Neuron (in vitro differentiated cells): ENCODE results near the gene GASK1A.
"Not testable (repeated sequence)": the region's sequence is repeated elsewhere in the genome, so short reads cannot be mapped to it uniquely, and the experiment has no call there.

ENCODE experiments used
- H2AFZ ChIP-seq: one replicate; pipeline ENCODE4 v1.6.1; 2013; ENCODE audit warnings: low read depth, mild to moderate bottlenecking, inconsistent platforms, low read length, moderate library complexity
- H3K27me3 ChIP-seq: one replicate; pipeline ENCODE4 v1.6.1; 2013; ENCODE audit warnings: low read length; ENCODE audit not compliant: insufficient read depth
- H3K36me3 ChIP-seq: one replicate; pipeline ENCODE4 v1.6.1; 2013; ENCODE audit warnings: low read length; ENCODE audit not compliant: insufficient read depth
- H3K4me1 ChIP-seq: one replicate; pipeline ENCODE4 v1.6.1; 2013; ENCODE audit warnings: low read length; ENCODE audit not compliant: insufficient read depth
- H3K4me3 ChIP-seq: 2 replicates; pipeline ENCODE4 v1.5.1; 2013; ENCODE audit warnings: mild to moderate bottlenecking, low read length, moderate library complexity
- H3K9me3 ChIP-seq: one replicate; pipeline ENCODE4 v1.6.1; 2013; ENCODE audit warnings: low read length

GASK1A gene

DNA sequence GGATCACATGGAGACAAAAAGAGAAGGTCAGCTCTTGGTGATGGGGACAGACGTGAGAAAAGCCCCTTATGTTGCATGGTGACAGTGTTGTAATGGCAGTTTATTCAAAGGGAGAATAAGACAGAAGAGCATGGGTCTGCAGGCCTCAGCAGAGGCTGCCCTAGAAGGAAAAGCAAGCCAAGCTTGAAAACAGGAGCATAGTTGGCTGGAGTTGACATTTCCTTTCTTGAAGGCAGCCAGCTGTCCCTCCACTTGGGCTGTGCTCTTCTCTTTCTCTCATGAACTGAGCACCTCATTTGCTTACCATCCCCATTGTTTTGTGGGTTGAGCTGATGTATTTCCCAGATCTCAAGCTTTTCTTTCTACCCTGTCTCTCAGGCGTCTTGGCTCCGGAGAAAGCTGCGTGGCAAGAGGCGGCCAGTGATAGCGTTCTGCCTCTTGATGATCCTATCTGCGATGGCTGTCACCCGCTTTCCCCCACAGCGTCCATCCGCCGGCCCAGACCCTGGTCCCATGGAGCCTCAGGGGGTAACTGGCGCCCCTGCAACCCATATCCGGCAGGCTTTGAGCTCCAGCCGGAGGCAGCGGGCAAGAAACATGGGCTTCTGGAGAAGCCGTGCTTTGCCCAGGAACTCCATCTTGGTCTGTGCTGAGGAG, 52.9 kb downstream of the GASK1A start:
- Histone ChIP-seq H3K27me3 (peaks cover 14% of the 10 kb centered on the region), H3K36me3 (no peaks in the 10 kb centered on the region), H3K9me3 (no peaks in the 10 kb centered on the region), H2AFZ (no peak overlapping the region), H3K4me3 (no peak overlapping the region), H3K4me1 (no peaks in the 10 kb centered on the region)

DNA sequence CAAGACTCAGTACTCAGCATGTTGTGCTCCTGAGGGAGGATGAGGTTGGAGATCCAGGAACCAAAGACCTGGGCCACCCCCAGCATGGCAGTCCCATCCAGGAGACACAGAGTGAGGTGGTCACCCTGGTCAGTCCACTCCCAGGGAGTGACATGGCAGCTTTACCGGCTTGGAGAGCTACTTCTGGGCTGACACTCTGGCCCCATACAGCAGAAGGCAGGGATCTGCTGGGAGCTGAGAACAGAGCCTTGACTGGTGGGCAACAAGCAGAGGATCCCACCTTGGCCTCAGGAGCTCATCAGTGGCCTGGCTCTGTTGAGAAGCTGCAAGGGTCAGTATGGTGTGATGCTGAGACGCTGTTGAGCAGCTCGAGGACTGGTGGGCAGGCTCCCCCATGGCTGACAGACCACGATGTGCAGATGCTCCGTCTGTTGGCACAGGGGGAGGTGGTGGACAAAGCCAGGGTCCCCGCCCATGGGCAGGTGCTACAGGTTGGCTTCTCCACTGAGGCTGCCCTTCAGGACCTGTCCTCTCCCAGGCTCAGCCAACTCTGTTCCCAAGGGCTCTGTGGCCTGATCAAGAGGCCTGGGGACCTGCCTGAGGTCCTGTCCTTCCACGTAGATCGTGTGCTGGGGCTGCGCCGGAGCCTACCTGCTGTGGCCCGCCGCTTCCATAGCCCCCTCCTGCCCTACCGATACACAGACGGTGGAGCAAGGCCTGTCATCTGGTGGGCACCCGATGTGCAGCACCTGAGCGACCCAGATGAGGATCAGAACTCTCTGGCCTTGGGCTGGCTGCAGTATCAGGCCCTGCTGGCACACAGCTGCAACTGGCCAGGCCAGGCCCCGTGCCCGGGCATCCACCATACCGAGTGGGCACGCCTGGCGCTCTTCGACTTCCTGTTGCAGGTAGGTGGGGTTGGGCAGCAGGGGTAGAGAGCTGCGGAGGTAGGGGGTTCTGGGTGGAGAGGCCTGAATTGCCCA, 53.8 kb downstream of the GASK1A start:
- no peaks in the 10 kb centered on the region for H3K4me1 ChIP-seq
- no peak overlapping the region for H2AFZ ChIP-seq

DNA sequence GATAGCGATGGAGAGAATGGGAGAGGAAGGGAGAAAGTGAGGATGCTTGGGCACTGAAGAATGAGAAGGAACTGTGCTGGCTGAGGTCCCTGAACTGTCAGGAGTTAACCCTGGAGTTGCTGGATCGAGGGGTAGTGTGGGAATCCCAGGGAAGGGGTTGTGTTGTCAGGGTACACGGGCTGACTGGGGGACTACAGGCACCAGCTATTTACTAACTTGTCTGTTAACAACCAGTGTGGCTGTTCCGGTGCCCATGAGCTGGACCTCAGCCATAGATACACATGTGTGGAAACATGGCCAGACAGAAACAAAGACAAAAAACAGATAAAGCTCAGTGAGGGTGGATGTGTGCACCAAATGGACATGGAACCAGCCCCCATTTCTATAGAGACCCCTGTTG, 55.1 kb downstream of the GASK1A start:
- H3K4me3 ChIP-seq: no peak overlapping the region

More for the DNA sequence above, 53.8 kb downstream of the GASK1A start:
- Histone ChIP-seq H3K4me3 (no peak overlapping the region), H3K9me3 (no peaks in the 10 kb centered on the region), H3K36me3 (no peaks in the 10 kb centered on the region), H3K27me3 (peaks cover 16% of the 10 kb centered on the region)

DNA sequence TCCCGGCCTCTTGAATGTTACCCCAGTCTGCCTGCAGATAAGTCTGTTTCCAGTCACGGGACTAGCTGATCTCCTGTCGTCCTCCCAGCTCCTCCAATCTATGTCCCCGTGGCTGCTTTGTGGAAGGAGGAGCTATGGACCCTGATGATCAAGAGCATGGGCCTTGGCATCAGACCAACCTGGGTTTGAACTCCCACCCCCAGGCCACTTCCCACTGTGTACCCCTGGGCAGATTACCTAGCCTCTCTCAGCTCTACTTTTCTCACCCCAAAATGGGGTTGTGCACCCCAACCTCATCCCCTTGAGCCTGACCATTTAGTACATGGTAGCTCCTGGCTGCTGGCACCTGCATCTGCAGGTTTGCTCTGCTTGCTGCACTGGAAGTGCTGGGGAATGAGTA, 55.8 kb downstream of the GASK1A start:
- Histone ChIP-seq H3K27me3 (peaks cover 16% of the 10 kb centered on the region), H3K9me3 (no peaks in the 10 kb centered on the region), H3K4me1 (no peaks in the 10 kb centered on the region), H3K4me3 (no peak overlapping the region), H2AFZ (no peak overlapping the region), H3K36me3 (no peaks in the 10 kb centered on the region)

More for the DNA sequence above, 55.1 kb downstream of the GASK1A start:
- peaks cover 16% of the 10 kb centered on the region for H3K27me3 ChIP-seq
- no peak overlapping the region for H2AFZ ChIP-seq
- H3K9me3 ChIP-seq: no peaks in the 10 kb centered on the region
- no peaks in the 10 kb centered on the region for H3K36me3 ChIP-seq
- no peaks in the 10 kb centered on the region for H3K4me1 ChIP-seq

DNA sequence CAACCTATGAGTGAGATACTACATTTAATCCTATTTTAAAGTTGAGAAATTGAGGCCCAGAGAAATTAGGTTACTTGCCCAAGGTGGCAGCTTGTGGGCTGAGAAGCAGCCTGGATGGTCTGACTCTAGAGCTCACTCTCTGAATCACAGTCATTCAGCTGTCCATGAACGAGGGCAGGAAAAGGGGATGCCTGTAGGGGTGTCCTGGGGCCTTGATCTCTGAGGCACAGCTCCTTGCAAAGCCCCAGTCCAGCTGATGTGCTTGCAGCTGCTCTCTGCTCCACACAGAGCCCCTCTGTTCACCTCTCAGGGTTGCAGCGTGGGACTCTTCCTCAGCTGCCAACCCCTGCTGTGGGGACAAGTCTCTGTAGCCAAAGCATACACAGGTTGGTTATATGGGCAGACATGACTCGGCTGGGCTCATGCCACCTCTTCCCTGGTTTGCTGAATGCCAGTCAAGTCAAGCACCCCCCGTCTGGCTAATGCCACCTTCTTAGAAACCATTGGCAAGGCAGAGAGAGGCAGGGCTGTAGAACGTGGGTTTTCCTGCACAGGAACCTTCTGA, 56.8 kb downstream of the GASK1A start:
- Histone ChIP-seq H3K9me3 (no peaks in the 10 kb centered on the region), H3K4me1 (no peaks in the 10 kb centered on the region), H3K27me3 (peaks cover 16% of the 10 kb centered on the region), H2AFZ (no peak overlapping the region), H3K4me3 (no peak overlapping the region), H3K36me3 (no peaks in the 10 kb centered on the region)

DNA sequence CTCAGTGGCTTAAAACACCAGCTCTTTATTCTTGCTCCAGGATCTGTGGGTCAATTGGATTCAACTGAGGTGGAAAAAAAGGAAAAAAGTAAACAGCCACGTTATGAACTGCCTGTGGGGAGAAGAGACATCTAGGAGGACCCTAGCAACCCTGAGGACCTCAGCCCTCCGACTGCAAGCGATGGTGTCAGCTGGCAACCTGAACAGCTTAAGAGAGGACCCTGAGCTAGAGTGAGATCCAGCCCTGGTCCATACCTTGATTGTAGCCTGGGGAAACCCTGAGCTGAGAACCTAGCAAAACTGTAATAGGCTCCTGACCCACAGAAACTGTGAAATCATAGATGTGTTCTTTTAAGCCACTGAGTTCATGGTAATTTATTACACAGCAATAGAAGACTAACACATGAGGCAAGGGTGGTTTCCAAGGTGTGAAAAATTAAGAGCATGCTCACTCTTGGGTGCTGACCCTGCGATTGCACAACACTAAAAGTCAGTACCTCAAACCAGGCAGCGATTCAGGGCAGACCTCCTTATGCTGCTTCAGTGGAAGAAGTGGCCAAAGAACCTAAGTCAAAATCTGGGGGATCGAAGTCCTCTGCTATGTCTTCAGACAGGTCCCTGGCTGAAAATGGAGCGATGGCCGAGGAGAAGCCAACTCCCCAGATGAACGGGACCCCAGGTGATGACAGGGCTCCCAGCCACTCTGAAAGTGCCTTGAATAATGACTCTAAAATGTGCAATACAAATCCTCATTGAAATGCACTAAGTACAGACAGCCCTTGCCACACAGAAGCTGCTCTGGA, 57.7 kb downstream of the GASK1A start:
- Histone ChIP-seq H3K4me1 (no peaks in the 10 kb centered on the region), H2AFZ (no peak overlapping the region), H3K9me3 (no peaks in the 10 kb centered on the region), H3K4me3 (no peak overlapping the region), H3K27me3 (peaks cover 16% of the 10 kb centered on the region), H3K36me3 (no peaks in the 10 kb centered on the region)

DNA sequence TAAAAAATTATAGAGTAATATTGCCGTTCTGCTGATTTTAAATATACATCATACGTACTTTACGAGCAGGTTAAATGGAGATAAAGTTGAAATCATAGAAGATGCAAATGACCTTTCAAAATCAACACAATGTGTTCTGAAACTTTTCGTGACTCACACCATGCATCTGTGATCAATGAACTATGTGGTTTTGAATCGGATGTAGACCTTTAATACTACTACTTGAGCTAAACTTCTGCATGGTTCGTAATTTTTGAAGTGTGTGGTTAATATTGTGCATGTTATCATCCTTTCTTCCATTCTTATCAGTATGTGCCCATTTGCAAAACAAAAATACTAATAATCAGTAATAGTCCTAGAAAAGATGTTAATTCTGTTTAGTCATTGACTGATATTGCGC, 58.9 kb downstream of the GASK1A start:
- H3K4me1 ChIP-seq: no peaks in the 10 kb centered on the region
- no peaks in the 10 kb centered on the region for H3K36me3 ChIP-seq
- H3K4me3 ChIP-seq: no peak overlapping the region
- no peak overlapping the region for H2AFZ ChIP-seq
- no peaks in the 10 kb centered on the region for H3K9me3 ChIP-seq
- peaks cover 16% of the 10 kb centered on the region for H3K27me3 ChIP-seq

DNA sequence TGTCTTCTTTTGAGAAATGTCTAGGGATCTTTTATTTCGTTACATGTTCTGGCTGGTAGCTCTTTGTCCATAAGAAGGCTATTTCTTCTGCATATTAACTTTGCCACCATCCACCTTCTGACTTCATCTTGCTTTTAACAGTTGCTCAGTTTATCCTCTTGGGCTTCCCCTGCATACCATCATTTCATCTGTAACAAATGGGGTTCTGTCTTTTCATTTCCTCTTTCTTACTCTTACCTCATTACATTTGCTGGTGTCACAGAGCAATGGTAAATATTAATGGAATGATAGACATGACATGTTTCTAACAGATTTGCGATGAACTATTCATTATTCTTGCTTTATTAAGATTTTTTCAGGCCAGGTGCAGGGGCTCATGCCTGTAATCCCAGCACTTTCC, 62.4 kb downstream of the GASK1A start:
- no peak overlapping the region for H2AFZ ChIP-seq
- no peaks in the 10 kb centered on the region for H3K4me1 ChIP-seq
- H3K4me3 ChIP-seq: no peak overlapping the region
- no peaks in the 10 kb centered on the region for H3K36me3 ChIP-seq
- H3K9me3 ChIP-seq: no peaks in the 10 kb centered on the region
- H3K27me3 ChIP-seq: peaks cover 6% of the 10 kb centered on the region

DNA sequence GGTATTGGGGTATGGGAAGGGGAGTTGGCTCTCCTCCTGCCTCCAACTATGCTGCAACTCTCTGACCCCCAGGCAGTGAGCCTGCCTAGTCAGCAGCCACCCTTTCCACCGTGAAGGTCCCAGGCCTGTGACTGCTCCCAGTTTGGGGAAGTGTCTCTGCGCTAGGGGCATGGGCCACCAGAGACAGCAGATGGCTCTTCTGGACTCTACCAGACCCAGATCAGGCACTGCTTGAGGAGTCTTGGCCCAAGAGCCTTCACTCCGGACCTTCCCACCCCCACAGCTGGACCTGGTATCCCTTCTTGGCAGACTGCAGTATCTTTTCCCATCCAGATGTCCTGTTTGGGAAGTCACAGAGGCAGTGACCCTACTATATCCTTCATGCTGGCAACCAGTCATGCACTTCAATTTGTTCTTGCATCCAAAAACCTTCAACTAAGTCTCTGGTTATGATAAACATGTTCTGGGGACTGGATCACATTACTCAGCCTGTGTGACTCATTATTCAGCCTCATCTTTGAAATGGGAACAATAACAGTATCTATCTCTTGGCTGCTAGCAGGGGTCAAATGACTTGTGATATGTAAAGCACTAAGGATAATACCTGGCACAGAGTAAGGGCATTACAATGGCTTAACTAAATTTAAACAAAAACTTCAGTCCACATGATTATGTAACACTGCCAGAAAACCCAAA, 64.1 kb downstream of the GASK1A start:
- Histone ChIP-seq H2AFZ (no peak overlapping the region), H3K4me3 (no peak overlapping the region), H3K4me1 (no peaks in the 10 kb centered on the region), H3K9me3 (no peaks in the 10 kb centered on the region), H3K27me3 (no peaks in the 10 kb centered on the region), H3K36me3 (no peaks in the 10 kb centered on the region)

DNA sequence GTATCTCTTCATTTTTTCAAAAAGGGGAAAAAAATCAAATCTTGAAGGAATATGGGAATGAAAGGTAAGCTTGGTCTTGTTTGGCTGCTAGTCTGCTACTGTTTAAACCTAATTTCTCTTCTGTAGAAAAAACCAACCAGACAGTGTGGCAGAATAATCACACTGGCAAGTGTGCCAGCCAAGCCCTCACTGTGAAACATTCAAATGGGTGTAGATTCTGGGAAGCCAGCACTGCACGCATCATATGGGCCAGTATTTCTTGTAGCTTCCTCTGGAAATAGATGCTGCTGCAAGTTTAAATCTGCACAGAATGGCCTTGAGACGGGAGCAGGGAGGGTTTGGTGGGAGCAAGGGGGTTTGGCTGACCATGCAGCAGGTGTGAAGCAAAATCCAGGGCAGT, 64.7 kb downstream of the GASK1A start:
- H3K4me3 ChIP-seq: no peak overlapping the region
- no peaks in the 10 kb centered on the region for H3K27me3 ChIP-seq

DNA sequence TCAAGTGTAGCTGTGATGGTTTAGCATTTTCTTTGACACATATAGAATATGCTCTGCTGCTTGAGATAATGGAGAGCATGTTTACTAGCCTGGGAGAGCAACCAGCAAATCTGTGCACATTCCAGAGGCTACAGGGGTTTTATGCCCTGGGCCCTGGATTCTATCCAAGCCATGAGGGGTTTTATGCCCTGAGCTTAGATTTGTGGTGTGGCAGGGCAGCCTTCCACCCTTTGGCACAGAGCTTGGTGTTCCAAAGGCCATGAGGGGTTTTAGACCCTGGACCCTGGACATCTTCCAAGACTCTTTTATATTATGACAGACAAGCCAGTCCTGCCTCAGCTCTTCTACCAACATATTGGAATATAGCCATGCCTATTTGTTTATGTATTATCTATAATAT, 66.0 kb downstream of the GASK1A start:
- not testable (repeated sequence) for H3K36me3 ChIP-seq, H2AFZ ChIP-seq, H3K4me3 ChIP-seq, H3K4me1 ChIP-seq, H3K27me3 ChIP-seq, H3K9me3 ChIP-seq

More for the DNA sequence above, 64.7 kb downstream of the GASK1A start:
- Histone ChIP-seq H2AFZ (no peak overlapping the region), H3K9me3 (no peaks in the 10 kb centered on the region), H3K36me3 (no peaks in the 10 kb centered on the region), H3K4me1 (no peaks in the 10 kb centered on the region)

DNA sequence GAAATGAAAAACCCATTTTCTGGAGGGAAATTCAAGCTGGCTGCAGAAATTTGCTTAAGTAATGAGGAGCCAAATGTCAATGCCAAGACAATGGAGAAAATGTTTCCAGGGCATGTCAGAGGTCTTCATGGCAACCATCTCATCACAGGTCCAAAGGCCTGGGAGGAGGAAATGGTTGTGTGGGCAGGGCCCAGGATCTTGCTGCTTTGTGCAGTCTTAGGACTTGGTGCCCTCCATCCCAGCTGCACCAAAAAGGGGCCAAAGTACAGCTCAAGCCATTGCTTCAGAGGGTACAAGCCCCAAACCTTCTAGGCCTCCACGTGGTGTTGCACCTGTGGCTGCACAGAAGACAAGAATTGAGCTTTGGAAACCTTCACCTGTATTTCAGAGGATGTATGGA, 67.5 kb downstream of the GASK1A start:
- H3K9me3 ChIP-seq: no peaks in the 10 kb centered on the region
- H2AFZ ChIP-seq: no peak overlapping the region
- no peaks in the 10 kb centered on the region for H3K36me3 ChIP-seq
- no peaks in the 10 kb centered on the region for H3K4me1 ChIP-seq
- H3K27me3 ChIP-seq: no peaks in the 10 kb centered on the region
- H3K4me3 ChIP-seq: no peak overlapping the region
